Gastrocnemius medialis (tissue), 4 donors: Measurements from ENCODE around the gene UBE2L3.
"Not testable (repeated sequence)": the region's sequence is repeated elsewhere in the genome, so short reads cannot be mapped to it uniquely, and the experiment has no call there.

Experiments used
- CTCF ChIP-seq, 5 experiments: fragments of 450-650 bp in 3 of 5; fragments of 200-600 bp in 2 of 5; sonication (generic) in 2 of 5; IDR thresholded peaks in 4 of 5; conservative IDR thresholded peaks in 1 of 5; 1 replicate in 4 of 5; 2 replicates in 1 of 5; pipeline ENCODE4 v1.5.1; 2016 to 2019; ENCODE audit warnings: antibody characterized with exemption in 5 of 5, mild to moderate bottlenecking in 3 of 5, moderate library complexity in 3 of 5
- POLR2A ChIP-seq, 2 donors: fragments of 450-650 bp; IDR thresholded peaks; one replicate each; pipeline ENCODE4 v1.6.1; 2017; ENCODE audit warnings: antibody characterized with exemption in 2 of 2, mild to moderate bottlenecking in 2 of 2, moderate library complexity in 2 of 2

DNA sequence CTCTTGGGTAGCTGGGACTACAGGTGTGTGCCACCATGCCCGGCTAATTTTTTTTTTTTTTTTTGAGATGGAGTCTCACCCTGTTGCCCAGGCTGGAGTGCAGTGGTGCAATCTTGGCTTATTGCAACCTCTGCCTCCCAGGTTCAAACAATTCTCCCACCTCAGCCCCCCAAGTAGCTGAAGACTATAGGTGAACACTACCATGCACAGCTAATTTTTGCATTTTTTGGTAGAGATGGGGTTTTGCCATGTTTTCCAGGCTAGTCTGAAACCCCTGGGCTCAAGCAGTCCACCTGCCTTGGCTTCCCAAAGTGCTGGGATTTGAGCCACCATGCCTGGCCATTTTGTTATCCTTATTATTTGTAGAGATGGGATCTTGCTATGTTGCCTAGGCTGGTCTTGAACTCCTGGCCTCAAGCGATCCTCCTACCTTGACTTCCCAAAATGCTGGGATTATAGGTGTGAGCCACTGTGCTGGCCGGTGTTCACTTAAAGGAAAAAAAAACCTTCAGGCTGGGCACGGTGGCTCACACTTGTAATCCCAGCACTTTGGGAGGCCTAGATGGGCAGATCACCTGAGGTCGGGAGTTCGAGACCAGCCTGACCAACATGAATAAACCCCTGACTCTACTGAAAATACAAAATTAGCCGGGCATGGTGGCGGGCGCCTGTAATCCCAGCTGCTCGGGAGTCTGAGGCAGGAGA lies 13.6 kb downstream of the UBE2L3 start:
- TF ChIP-seq CTCF (IDR thresholded peaks at IDR 0.05 in 4 of 5, conservative IDR thresholded peaks at IDR 0.05 in 1 of 5); POLR2A (IDR thresholded peaks at IDR 0.05): not testable (repeated sequence)
